Keratinocyte (primary cell): Measurements from ENCODE around the gene GAMT. TPM values are rescaled to one million over a fixed set of nuclear protein-coding genes. Genes with fewer than 3 reads are reported as not detected.

Experiments used
- DNase-seq: peaks from one replicate; pipeline ENCODE4 v3.0.0-alpha.2; 2011; ENCODE audit warnings: low read depth, missing footprints, low spot score
- FAIRE-seq: peaks from 2 replicates; lab custom pipeline; 2011; peaks lifted over from hg19 to GRCh38; lab: Jason Lieb, UNC
- H2AFZ ChIP-seq: 2 replicates; pipeline ENCODE4 v1.6.0; 2012; ENCODE audit warnings: low read length, control low read depth, inconsistent platforms; ENCODE audit not compliant: control insufficient read depth
- H3K27ac ChIP-seq: 2 replicates; pipeline ENCODE4 v1.5.1; 2011; ENCODE audit warnings: low read length; ENCODE audit not compliant: control insufficient read depth, insufficient read depth
- H3K27me3 ChIP-seq: 3 replicates; pipeline ENCODE4 v1.6.0; 2011; ENCODE audit warnings: low read length; ENCODE audit not compliant: control insufficient read depth, insufficient read depth; ENCODE audit errors: extremely low read depth
- H3K36me3 ChIP-seq, 2 experiments: 2 replicates in 1 of 2; 3 replicates in 1 of 2; pipeline ENCODE4 v1.5.1; 2011; ENCODE audit warnings: low read length in 2 of 2, mild to moderate bottlenecking in 1 of 2; ENCODE audit not compliant: control insufficient read depth in 2 of 2, insufficient read depth in 2 of 2; ENCODE audit errors: extremely low read depth in 1 of 2
- H3K4me1 ChIP-seq: 3 replicates; pipeline ENCODE4 v1.5.1; 2011; ENCODE audit warnings: low read length; ENCODE audit not compliant: control insufficient read depth, insufficient read depth; ENCODE audit errors: extremely low read depth
- H3K4me2 ChIP-seq: 3 replicates; pipeline ENCODE4 v1.6.0; 2011; ENCODE audit warnings: low read depth, low read length; ENCODE audit not compliant: control insufficient read depth, insufficient read depth; ENCODE audit errors: extremely low read depth
- H3K4me3 ChIP-seq, 3 experiments: fragments of 200-600 bp in 1 of 3; sonication (generic) in 1 of 3; 2 replicates in 2 of 3; 3 replicates in 1 of 3; pipeline ENCODE4 v1.5.1; 2011 to 2016; ENCODE audit warnings: low read length in 3 of 3, mild to moderate bottlenecking in 3 of 3, control low read depth in 2 of 3, inconsistent platforms in 1 of 3, low read depth in 1 of 3, mixed read lengths in 1 of 3, mixed run types in 1 of 3, moderate library complexity in 1 of 3; ENCODE audit not compliant: control insufficient read depth in 2 of 3, insufficient read depth in 2 of 3; ENCODE audit errors: extremely low read depth in 1 of 3
- H3K79me2 ChIP-seq: 2 replicates; pipeline ENCODE4 v1.6.0; 2012; ENCODE audit warnings: low read length; ENCODE audit not compliant: control insufficient read depth, insufficient read depth
- H3K9ac ChIP-seq: 3 replicates; pipeline ENCODE4 v1.6.0; 2011; ENCODE audit warnings: low read length; ENCODE audit not compliant: control insufficient read depth, insufficient read depth; ENCODE audit errors: extremely low read depth
- H3K9me1 ChIP-seq: 3 replicates; pipeline ENCODE4 v1.6.0; 2011; ENCODE audit warnings: low read length; ENCODE audit not compliant: control insufficient read depth, insufficient read depth; ENCODE audit errors: extremely low read depth
- H3K9me3 ChIP-seq: 2 replicates; pipeline ENCODE4 v1.5.1; 2012; ENCODE audit warnings: low read depth, low read length; ENCODE audit not compliant: control insufficient read depth
- H4K20me1 ChIP-seq: 3 replicates; pipeline ENCODE4 v1.6.0; 2011; ENCODE audit warnings: low read length; ENCODE audit not compliant: control insufficient read depth, insufficient read depth; ENCODE audit errors: extremely low read depth
- CTCF ChIP-seq, 3 experiments: IDR thresholded peaks in 1 of 3; conservative IDR thresholded peaks in 1 of 3; optimal IDR thresholded peaks in 1 of 3; 2 replicates in 2 of 3; 3 replicates in 1 of 3; pipeline versions ENCODE3 to v1.5.1; 2011; ENCODE audit warnings: low read length in 3 of 3, mild to moderate bottlenecking in 3 of 3, moderate library complexity in 2 of 3, control low read depth in 1 of 3, inconsistent platforms in 1 of 3; ENCODE audit not compliant: insufficient read depth in 2 of 3; ENCODE audit errors: extremely low read depth in 1 of 3
- EZH2 ChIP-seq: IDR thresholded peaks from one replicate; pipeline ENCODE4 v1.6.1; 2012; ENCODE audit warnings: inconsistent platforms, mild to moderate bottlenecking, low read length, moderate library complexity
- dilution Hi-C: fragments of 300-500 bp; cut with MboI; formaldehyde crosslinking; loops from one replicate; pipeline ENCODE4 v1.7.0; 2020; ENCODE audit warnings: low sequenced_read_pairs; ENCODE audit not compliant: extremely low pct_ligation_motif_present
- polyA plus RNA-seq, 5 experiments: library from polyadenylated mRNA; depleted of rRNA in 3 of 5; stranded (reverse) in 3 of 5; stranded (forward) in 1 of 5; unstranded in 1 of 5; fragments of >200 nt; gene quantifications; 1 replicate in 1 of 5; 2 replicates in 3 of 5; 3 replicates in 1 of 5; pipeline versions ENCODE4 v1.2.1 to v1.2.3, GENCODE V29; 2011 to 2012; ENCODE audit warnings: missing spikeins in 2 of 5, low read depth in 1 of 5, low replicate concordance in 1 of 5

Gene GAMT
- polyA plus RNA-seq, 1 donor (not counting 4 experiments of a cell fraction or from before 2014, with no cell fraction given): 5.7 TPM

- Histone ChIP-seq H3K4me1 (no peaks in the 10 kb centered on the region), H3K36me3 (peaks cover 8 to 10% of the 10 kb centered on the region in 2 experiments), H4K20me1 (no peaks in the 10 kb centered on the region), H2AFZ (no peak overlapping the region), H3K27ac (no peak overlapping the region), H3K4me3 (no peak overlapping the region), H3K9me1 (no peaks in the 10 kb centered on the region), H3K79me2 (no peaks in the 10 kb centered on the region), H3K27me3 (no peaks in the 10 kb centered on the region), H3K9ac (no peak overlapping the region), H3K9me3 (no peaks in the 10 kb centered on the region), H3K4me2 (no peak overlapping the region)
- FAIRE-seq (no peak), DNase-seq (no peak)
- TF ChIP-seq CTCF (optimal IDR thresholded peaks at IDR 0.05 in 1 of 3, IDR thresholded peaks at IDR 0.05 in 1 of 3, conservative IDR thresholded peaks at IDR 0.05 in 1 of 3; ENCODE audit: extremely low read depth in 1 of 3, insufficient read depth in 2 of 3, low read length in 3 of 3) (no peak), EZH2 (no peak)
- dilution Hi-C loops: no loop called here
Observed at GRCh38 chr19:1373534-1374249, 27.6 kb downstream of the GAMT start.

- dilution Hi-C loops: no loop called here
- FAIRE-seq (no peak), DNase-seq (no peak)
- Histone ChIP-seq H3K79me2 (no peaks in the 10 kb centered on the region), H3K9me1 (no peaks in the 10 kb centered on the region), H3K4me2 (no peak overlapping the region), H3K9me3 (no peaks in the 10 kb centered on the region), H3K27me3 (no peaks in the 10 kb centered on the region), H3K27ac (no peak overlapping the region), H4K20me1 (no peaks in the 10 kb centered on the region), H3K4me1 (no peaks in the 10 kb centered on the region), H2AFZ (no peak overlapping the region), H3K9ac (no peak overlapping the region), H3K36me3 (peaks cover 8 to 14% of the 10 kb centered on the region in 2 experiments), H3K4me3 (no peak overlapping the region)
- TF ChIP-seq CTCF (optimal IDR thresholded peaks at IDR 0.05 in 1 of 3, IDR thresholded peaks at IDR 0.05 in 1 of 3, conservative IDR thresholded peaks at IDR 0.05 in 1 of 3; ENCODE audit: extremely low read depth in 1 of 3, insufficient read depth in 2 of 3, low read length in 3 of 3) (no peak), EZH2 (no peak)
Observed at GRCh38 chr19:1373042-1373533, 28.3 kb downstream of the GAMT start.
